GM12878 (cell line): ENCODE results near the gene NFKBIZ. TPM values are rescaled to one million over a fixed set of nuclear protein-coding genes. Genes with fewer than 3 reads are reported as not detected.

ENCODE experiments used
- BMI1 ChIP-seq: fragments of 450-650 bp; IDR thresholded peaks from 2 replicates; pipeline ENCODE4 v1.6.1; 2016; ENCODE audit warnings: mild to moderate bottlenecking, moderate library complexity, borderline replicate concordance
- GATAD2B ChIP-seq: fragments of 450-650 bp; conservative IDR thresholded peaks from 2 replicates; pipeline ENCODE4 v1.6.1; 2017; ENCODE audit warnings: low read depth, mild to moderate bottlenecking, moderate library complexity
- MTA2 ChIP-seq: fragments of 450-650 bp; IDR thresholded peaks from 2 replicates; pipeline ENCODE4 v1.6.1; 2016; ENCODE audit warnings: low read depth, mild to moderate bottlenecking, moderate library complexity
- polyA plus RNA-seq, 11 experiments: library from polyadenylated mRNA; depleted of rRNA in 4 of 11; unstranded in 6 of 11; stranded (reverse) in 5 of 11; fragments of >200 nt; fragmentation: Nextera tagmentation in 4 of 11; fragmentation: Illumina TruSeq in 1 of 11; extraction: Ambion mirVana in 4 of 11; extraction: Trizol in 1 of 11; gene quantifications; 1 replicate in 1 of 11; 2 replicates in 10 of 11; pipeline versions ENCODE4 v1.2.1 to v1.2.3, GENCODE V29; 2011 to 2016; ENCODE audit warnings: inconsistent platforms in 2 of 11, missing spikeins in 2 of 11, low read depth in 1 of 11
- total RNA-seq, 4 experiments: library from RNA; depleted of rRNA in 3 of 4; stranded (reverse); fragments of >200 nt in 3 of 4; fragmentation: Illumina TruSeq in 1 of 4; extraction: Trizol in 1 of 4; gene quantifications; 2 replicates each; pipeline versions ENCODE4 v1.2.1 to v1.2.3, GENCODE V29; 2013 to 2021
- TF ChIP-seq, protein P1 (sequence below): IDR thresholded peaks from 2 replicates; pipeline ENCODE4 v1.6.1; 2012; ENCODE audit warnings: low read length, inconsistent platforms
- TF ChIP-seq, protein P2 (sequence below): fragments of 450-650 bp; IDR thresholded peaks from 2 replicates; pipeline ENCODE4 v1.6.1; 2014; ENCODE audit warnings: mild to moderate bottlenecking
- TF ChIP-seq, protein P3 (sequence below): fragments of 150-350 bp; IDR thresholded peaks from 2 replicates; pipeline ENCODE4 v1.6.1; 2016; ENCODE audit warnings: low read depth, low read length

Gene NFKBIZ
- total and polyA plus RNA-seq, 10 of the 15 experiments (the other 5 are each of a cell fraction or from before 2014, with no cell fraction given): 6.3 to 53.8 (median 17.3) TPM

DNA sequence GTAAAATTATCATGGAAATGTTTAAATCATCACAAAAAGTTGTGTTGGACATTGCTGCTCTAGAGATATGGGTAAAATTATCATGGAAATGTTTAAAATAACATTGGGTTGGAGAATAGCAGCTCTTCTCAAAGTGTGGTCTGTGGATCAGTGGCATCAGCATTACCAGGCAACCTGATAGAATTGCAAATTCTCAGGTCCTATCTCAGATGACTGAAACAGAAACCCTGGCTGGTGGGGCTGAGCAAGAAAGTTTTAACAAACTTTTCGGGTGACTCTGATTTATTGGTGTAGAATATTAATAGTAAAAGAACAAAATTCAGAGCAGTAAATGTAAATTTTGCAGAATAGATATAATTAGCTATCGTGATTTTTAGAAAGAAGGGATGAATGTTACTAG lies 41.4 kb upstream of the NFKBIZ start (continued):
- TF ChIP-seq, protein P1, sequence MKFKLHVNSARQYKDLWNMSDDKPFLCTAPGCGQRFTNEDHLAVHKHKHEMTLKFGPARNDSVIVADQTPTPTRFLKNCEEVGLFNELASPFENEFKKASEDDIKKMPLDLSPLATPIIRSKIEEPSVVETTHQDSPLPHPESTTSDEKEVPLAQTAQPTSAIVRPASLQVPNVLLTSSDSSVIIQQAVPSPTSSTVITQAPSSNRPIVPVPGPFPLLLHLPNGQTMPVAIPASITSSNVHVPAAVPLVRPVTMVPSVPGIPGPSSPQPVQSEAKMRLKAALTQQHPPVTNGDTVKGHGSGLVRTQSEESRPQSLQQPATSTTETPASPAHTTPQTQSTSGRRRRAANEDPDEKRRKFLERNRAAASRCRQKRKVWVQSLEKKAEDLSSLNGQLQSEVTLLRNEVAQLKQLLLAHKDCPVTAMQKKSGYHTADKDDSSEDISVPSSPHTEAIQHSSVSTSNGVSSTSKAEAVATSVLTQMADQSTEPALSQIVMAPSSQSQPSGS: no peak
- TF ChIP-seq GATAD2B: no peak
- TF ChIP-seq MTA2: no peak
- TF ChIP-seq, protein P2, sequence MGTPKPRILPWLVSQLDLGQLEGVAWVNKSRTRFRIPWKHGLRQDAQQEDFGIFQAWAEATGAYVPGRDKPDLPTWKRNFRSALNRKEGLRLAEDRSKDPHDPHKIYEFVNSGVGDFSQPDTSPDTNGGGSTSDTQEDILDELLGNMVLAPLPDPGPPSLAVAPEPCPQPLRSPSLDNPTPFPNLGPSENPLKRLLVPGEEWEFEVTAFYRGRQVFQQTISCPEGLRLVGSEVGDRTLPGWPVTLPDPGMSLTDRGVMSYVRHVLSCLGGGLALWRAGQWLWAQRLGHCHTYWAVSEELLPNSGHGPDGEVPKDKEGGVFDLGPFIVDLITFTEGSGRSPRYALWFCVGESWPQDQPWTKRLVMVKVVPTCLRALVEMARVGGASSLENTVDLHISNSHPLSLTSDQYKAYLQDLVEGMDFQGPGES: no peak
- no peak for TF ChIP-seq BMI1
- TF ChIP-seq, protein P3, sequence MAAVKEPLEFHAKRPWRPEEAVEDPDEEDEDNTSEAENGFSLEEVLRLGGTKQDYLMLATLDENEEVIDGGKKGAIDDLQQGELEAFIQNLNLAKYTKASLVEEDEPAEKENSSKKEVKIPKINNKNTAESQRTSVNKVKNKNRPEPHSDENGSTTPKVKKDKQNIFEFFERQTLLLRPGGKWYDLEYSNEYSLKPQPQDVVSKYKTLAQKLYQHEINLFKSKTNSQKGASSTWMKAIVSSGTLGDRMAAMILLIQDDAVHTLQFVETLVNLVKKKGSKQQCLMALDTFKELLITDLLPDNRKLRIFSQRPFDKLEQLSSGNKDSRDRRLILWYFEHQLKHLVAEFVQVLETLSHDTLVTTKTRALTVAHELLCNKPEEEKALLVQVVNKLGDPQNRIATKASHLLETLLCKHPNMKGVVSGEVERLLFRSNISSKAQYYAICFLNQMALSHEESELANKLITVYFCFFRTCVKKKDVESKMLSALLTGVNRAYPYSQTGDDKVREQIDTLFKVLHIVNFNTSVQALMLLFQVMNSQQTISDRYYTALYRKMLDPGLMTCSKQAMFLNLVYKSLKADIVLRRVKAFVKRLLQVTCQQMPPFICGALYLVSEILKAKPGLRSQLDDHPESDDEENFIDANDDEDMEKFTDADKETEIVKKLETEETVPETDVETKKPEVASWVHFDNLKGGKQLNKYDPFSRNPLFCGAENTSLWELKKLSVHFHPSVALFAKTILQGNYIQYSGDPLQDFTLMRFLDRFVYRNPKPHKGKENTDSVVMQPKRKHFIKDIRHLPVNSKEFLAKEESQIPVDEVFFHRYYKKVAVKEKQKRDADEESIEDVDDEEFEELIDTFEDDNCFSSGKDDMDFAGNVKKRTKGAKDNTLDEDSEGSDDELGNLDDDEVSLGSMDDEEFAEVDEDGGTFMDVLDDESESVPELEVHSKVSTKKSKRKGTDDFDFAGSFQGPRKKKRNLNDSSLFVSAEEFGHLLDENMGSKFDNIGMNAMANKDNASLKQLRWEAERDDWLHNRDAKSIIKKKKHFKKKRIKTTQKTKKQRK: no peak
